Measurements from ENCODE around the gene TNFRSF14.
"Not testable (repeated sequence)": the region's sequence is repeated elsewhere in the genome, so short reads cannot be mapped to it uniquely, and the experiment has no call there.

Gene TNFRSF14

GRCh38 chr1:2569060-2569459, 12.9 kb downstream of the TNFRSF14 start:
- DNase-seq, result no peak

GRCh38 chr1:2569703-2570102, 13.5 kb downstream of the TNFRSF14 start:
- DNase-seq, result not testable (repeated sequence)

- no peak for DNase-seq
Measured at GRCh38 chr1:2570332-2570731, 14.2 kb downstream of the TNFRSF14 start.

- no peak for DNase-seq
Measured at GRCh38 chr1:2571348-2571747, 15.2 kb downstream of the TNFRSF14 start.

GRCh38 chr1:2573250-2573920, 17.2 kb downstream of the TNFRSF14 start:
- DNase-seq, result no peak

GRCh38 chr1:2574350-2574749, 18.2 kb downstream of the TNFRSF14 start:
- DNase-seq, result no peak

- no peak for DNase-seq
Measured at GRCh38 chr1:2575801-2576663, 19.9 kb downstream of the TNFRSF14 start.

- not testable (repeated sequence) for DNase-seq
Measured at GRCh38 chr1:2577565-2578075, 21.4 kb downstream of the TNFRSF14 start.

- no peak for DNase-seq
Measured at GRCh38 chr1:2578758-2579118, 22.6 kb downstream of the TNFRSF14 start.

- DNase-seq, result no peak
Measured at GRCh38 chr1:2580691-2581090, 24.5 kb downstream of the TNFRSF14 start.

GRCh38 chr1:2582391-2582790, 26.2 kb downstream of the TNFRSF14 start:
- no peak for DNase-seq

GRCh38 chr1:2583331-2583791, 27.2 kb downstream of the TNFRSF14 start:
- DNase-seq, result no peak

GRCh38 chr1:2583871-2584351, 27.7 kb downstream of the TNFRSF14 start:
- no peak for DNase-seq

GRCh38 chr1:2584686-2585317, 28.6 kb downstream of the TNFRSF14 start:
- DNase-seq, result no peak

- peak; percentile 64 for DNase-seq
Measured at GRCh38 chr1:2585318-2586092, 29.3 kb downstream of the TNFRSF14 start.

- peak; percentile 100 for DNase-seq
Measured at GRCh38 chr1:2586154-2587070, 30.2 kb downstream of the TNFRSF14 start, which contains the start of gene PRXL2B. PRXL2B (plus strand) TSS chr1:2586777; CDS start chr1:2586886, 109 bp downstream.

GRCh38 chr1:2587071-2587859, 31.1 kb downstream of the TNFRSF14 start:
- no peak for DNase-seq

- no peak for DNase-seq
Measured at GRCh38 chr1:2587860-2588571, 31.8 kb downstream of the TNFRSF14 start.

- DNase-seq, result peak; percentile 15
Measured at GRCh38 chr1:2588661-2589430, 32.7 kb downstream of the TNFRSF14 start.
